NCI-H2227 treated with DMSO at 0.1 percent for 48 hours (cell line): ENCODE measurements around the gene TTC34.
"Not testable (repeated sequence)": the region's sequence is repeated elsewhere in the genome, so short reads cannot be mapped to it uniquely, and the experiment has no call there.

Experiments
- DNase-seq: peaks from one replicate; lab custom pipeline; 2025; lab: John Stamatoyannopoulos, UW

Gene TTC34

GRCh38 chr1:2810899-2811532 lies 9.5 kb upstream of the TTC34 start:
- no peak for DNase-seq

- no peak for DNase-seq
Measured at GRCh38 chr1:2810281-2810680, 8.8 kb upstream of the TTC34 start.

DNA sequence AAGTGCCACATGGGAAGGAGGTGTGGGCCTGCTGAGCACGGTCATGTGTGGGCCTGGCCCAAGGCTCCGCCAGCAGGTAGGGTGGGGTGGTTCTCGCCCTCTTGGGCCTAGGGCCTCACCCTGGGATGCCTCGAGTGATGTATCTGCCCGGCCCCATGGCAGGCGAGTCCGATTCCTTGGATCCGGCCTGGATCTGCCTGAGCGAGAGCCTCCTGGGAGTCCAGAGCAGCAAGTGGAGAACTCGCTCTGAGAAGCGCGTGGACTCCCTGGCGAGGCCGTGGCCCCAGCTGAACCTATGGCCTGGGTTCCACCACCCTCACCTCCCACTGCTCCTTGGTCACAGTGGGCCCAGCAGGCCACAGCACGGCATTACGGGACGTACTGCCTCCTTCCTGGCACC lies 8.2 kb upstream of the TTC34 start:
- DNase-seq, result no peak

DNA sequence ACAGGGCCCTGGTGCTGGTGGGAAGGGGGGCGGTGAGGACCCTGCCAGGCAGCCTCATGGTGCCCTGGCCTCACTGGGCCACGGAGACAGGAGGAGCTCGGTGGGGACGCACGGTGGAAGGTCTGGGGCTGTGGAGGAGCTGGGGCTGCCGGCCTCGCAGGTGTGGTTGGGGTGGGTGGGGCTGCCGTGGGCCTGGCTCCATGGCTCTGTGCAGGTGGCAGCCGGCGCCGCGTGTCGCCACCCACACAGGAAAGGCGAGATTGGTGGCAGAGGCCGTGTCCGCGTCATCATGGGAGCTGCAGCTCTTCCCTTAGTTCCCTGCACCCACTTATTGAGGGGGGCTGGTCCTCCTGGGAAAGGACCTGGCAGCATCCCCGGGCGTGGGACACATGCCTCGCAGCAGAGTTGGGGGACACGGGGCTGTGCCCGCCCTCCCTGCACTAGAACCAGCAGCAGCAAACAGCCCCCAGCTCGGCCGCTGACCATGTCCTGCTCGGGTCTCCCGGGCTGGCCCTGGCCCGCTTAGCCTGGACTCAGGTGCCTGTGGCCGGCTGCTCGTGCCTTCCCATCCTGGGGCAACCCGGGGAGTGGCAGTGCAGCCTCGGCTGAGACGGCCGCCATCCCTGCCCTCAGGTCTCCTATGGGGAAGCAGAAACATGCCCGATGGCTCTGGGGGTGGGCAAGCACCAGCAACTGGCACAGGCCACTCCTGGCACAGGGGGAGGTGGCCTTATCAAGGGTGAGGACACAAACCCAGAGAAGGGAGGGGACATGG lies 7.5 kb upstream of the TTC34 start:
- DNase-seq, result no peak

- DNase-seq, result no peak
Measured at GRCh38 chr1:2808386-2808705, 6.9 kb upstream of the TTC34 start.

DNA sequence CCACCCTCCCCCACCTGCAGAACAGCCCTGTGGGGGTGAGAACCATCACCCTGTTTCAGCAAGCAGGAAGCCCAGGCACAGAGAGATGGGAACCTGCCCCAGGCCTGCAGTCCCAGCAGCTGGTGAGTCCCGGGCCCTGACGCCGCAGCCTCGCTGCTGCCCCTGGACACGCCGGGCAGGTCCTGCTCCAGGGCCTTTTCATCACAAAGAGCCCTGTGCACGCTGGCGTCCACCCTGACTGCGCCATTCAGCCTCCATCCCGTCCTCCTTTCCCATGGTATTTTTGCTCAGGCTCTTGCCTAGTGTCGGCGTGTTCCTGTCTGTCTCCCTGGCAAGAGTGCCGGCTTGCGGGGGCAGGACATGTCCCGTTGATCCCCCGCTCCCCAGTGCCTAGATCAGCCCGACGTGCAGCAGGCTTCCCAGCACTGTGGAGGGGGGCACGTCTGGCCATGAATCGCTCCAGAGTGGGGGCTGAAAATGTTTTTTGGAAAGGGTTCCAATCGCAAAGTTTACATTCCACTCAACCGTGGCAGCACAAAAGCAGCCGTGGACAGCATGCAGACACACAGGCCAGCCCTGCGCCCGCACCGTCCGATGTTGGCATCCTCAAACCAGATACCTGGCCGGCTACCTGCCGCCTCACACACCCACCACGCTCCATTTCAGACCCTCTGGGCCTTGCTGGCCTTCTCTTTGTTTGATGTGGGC lies 6.3 kb upstream of the TTC34 start:
- DNase-seq, result no peak

- no peak for DNase-seq
Measured at GRCh38 chr1:2807036-2807435, 5.5 kb upstream of the TTC34 start.

- DNase-seq, result no peak
Measured at GRCh38 chr1:2806591-2806990, 5.1 kb upstream of the TTC34 start.

DNA sequence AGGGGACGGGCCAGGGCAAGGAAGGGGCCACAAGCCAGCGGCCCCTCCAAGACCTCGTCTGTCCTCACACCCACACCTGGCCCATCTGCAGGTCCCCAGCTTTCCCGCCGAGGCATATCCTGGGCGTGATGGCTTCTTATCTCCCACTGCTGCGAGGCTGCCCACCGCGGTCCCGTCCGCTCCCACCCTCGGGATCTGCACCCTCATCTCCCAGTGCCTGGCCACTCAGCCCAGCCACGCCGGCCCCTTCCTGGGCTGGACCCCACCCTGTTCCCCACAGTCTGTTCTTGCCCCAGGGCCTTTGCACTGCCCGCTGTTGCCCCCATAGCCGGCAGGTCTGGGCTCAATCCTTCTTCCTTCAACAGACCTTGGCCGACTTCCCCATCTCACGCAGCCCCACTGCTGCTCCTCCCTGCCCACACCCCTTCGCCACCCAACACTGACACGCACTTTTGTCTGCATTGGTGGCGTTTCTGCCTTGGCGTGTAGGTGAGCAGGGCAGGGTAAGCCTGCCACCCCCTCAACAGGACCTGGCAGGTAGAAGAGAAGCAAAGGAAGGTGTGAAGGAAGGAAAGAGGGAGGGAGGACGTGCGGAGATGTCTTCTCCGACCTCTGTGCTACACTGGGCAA lies 4.4 kb upstream of the TTC34 start:
- DNase-seq, result no peak

DNA sequence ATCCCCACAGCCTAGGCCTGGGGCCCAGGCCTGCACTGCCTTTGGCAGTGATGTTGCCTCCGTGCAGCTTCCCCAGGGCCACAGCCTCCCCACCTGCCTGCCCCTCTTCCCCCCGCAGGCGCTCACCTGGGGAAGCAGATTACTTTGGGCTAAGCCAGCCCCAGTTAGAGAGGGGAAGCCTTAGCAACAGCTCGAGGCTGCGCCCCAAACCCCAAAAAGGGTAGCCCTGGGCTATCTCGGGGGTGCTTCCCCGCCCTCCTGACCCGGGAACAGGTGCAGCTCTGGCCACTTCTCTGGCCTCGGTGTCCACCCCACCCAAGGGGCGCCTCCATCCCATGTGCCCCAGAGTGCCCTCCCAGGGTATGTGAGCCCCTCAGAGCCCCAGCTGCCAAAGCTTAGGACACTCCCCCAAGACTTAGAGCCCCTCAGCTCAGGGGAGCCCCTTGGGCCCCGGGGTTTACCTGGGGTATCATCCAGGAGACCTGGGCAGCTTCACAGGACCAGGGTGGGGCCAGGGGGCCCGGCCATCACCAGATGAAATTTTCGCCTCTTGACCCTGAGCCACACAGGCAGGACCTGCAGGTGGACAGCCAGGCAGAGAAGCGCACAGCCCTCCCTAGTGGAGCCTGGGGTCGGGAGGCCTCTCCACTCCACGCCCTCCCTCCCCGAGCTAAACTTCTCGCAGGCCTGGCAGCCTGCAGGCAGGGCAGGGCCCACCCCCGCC lies 3.3 kb upstream of the TTC34 start:
- DNase-seq, result no peak

DNA sequence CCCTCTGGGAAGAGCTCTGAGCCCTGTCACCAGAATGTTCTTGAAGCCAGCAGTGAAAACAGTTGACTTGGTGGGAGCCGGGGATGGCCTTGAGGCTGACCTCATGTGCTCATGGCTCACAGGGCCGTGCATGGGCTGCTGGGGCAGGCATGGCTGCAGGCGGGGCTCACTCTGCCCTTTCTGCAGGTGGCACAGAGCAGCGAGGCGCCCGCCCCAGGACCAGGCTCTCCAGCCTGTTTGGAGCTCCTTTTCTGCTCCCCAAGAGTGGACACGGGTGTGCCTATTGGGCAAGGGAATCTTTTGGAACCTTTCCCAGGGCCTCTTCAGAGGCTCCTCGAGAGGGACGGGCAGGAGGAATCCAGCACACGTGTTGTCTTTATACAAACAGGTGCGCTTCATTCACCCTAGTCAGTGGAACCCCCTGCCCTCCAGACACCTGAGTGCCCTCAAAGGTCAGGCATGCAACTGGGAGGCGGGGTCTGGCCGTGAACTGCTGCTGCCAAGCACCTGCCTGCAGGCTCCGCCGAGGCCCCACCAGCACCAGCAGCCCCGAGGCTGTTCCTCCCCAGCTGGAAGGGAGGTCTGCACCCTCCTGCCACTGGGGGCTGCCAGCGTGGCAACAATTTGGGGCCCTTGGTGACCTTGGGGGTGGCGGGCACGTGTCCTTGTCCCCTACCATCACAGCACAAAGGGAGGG lies 2.6 kb upstream of the TTC34 start:
- no peak for DNase-seq

DNA sequence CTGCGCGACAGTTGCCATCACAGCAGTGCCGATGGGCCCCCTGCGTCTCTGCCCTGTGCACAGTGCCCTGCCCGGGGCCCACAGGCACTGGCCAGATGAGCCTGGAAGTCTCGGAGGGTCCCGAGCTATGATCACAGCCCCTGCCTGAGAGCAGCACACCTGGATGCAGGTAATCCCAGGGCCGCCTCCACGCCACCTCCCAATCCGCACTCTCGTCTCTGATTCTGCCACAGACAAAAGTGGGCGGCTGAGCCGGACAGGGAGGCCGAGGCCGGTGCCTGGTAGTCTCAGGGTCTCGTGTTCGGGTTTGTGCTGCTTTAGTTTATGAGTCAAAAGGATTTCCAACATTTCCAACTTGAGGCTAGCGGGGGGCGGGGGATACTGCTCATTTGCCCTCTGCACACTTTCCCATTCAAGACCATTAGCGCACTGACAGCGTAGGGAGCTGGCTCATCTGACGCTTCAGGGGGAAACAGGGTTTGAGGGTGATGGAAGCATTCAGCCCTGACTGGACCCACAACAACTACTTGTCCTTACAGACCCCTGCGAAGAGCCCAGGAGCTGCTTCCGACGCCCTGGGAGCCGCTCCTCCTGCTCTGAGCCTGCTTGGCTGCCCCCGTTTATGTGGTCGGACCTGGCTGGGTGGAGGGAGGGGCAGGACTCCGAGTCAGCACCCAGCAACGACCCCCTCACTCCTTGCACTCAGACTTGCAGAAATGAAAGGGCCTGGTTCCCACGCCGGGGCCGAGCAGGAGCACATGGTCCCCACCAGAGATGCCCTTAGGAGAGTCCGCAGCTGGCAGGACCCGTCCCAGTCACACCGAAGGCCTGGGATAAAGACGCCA lies 1.8 kb upstream of the TTC34 start:
- DNase-seq, result no peak

GRCh38 chr1:2802421-2802961 lies 998 bp upstream of the TTC34 start:
- DNase-seq, result no peak

GRCh38 chr1:2801046-2801445 lies 447 bp downstream of the TTC34 start:
- no peak for DNase-seq

GRCh38 chr1:2800664-2801045 lies 838 bp downstream of the TTC34 start:
- no peak for DNase-seq

DNA sequence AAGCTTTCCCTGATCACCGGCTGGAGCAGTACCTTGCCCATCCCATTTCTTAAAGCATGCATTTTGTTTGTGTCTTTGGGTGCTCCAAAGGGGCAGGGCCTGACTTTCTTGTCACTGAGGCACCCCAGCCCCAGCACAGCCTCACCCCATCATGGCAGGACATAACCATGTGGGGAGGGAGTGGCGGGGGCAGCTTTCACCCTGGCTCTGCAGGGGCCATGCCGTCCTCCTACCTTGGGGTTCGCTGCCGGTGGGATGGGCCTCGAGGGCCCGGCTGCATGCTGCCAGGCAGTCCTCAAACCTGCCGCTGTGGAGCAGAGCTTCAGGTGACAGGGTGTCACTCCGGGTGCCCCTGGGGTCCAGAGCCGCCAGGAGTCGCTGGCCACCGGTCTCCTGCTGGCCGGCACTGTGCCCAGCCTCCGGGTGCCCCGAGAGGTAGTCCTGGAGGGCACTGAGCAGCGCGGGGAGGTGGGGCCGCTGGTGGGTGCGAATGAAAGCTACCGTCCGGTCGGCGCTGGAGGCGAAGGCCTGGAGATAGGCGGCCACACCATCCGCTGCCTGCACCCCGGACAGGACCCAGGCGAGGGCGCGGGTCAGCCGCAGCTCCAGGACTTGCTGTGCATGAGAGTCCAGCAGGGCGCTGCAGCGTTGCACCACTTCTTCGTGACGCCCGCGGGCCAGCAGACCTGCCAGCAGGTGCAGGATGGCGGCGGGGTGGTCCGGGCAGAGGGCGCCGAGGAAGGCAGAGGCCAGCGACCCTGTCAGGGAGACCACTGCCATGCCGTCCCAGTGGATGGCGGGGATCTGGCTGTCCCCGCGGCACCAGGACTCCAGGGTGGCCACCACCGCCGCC lies 1.5 kb downstream of the TTC34 start:
- DNase-seq, result no peak

- DNase-seq, result not testable (repeated sequence)
Measured at GRCh38 chr1:2798958-2799357, 2.5 kb downstream of the TTC34 start.

- DNase-seq, result no peak
Measured at GRCh38 chr1:2797741-2798016, 3.8 kb downstream of the TTC34 start.

DNA sequence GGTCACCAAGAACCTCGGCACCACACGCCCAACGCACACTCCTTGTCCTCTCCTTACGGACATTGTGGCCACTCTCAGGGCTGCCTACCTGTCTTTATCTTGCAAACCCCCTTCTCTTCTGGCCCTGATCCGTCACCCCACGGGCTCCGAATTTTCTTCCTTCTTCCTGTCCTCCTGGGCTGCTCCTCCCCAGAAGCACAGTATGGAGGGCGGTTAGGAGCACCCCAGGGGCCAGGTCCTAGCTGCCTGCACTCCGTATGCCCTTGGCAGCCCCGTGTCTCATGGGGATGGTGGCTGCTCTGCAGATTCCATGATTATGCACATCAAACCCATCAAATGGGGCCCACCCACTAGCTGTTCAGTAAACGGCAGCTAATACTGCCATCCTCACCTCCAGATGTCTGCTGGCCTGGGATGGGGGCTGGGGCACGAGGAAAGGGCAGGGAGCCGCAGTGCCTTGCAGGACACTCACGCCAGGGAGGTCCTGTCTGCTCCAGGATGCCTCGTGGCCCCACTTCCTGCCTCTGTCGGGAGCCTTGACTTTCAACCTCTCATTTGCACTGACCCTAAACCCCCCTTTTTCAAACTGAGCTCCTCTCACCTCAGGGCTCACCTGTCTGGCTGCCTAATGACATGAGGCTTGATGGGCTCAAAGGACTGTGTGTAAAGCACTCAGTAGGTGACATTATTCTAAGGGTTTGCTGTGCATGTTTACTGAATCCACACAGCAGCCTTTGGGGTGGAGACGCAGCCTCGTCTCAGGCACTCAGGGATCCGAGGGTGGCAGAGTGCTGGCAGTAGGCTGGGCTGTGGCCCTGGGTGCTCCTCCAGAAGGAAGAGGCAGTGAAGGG lies 4.4 kb downstream of the TTC34 start:
- DNase-seq, result no peak
